RWPE1 (cell line): ENCODE data around the gene TPX2.

Source experiments
- CTCF ChIA-PET: fragments of 350-600 bp; sonication (Branson Sonifier 250); formaldehyde crosslinking; extraction: SDS; loops from one replicate; lab custom pipeline; 2021; lab: Yijun Ruan, JAX
- POLR2A ChIA-PET: fragments of 400-600 bp; formaldehyde crosslinking; extraction: SDS; loops from one replicate; lab custom pipeline; 2020; ENCODE audit warnings: antibody characterized with exemption; ENCODE audit not compliant: low non-redundant PET; lab: Yijun Ruan, JAX
- DNase-seq: peaks from one replicate; pipeline ENCODE4 v3.0.0; 2012; ENCODE audit warnings: low spot score
- H3K27ac ChIP-seq: fragments of 450-650 bp; 2 replicates; pipeline ENCODE4 v1.5.1; 2017
- TF ChIP-seq, protein P1 (sequence below): fragments of 450-650 bp; conservative IDR thresholded peaks from 2 replicates; pipeline ENCODE4 v1.5.1; 2017; ENCODE audit warnings: low read depth, mild to moderate bottlenecking

The TPX2 gene

DNA sequence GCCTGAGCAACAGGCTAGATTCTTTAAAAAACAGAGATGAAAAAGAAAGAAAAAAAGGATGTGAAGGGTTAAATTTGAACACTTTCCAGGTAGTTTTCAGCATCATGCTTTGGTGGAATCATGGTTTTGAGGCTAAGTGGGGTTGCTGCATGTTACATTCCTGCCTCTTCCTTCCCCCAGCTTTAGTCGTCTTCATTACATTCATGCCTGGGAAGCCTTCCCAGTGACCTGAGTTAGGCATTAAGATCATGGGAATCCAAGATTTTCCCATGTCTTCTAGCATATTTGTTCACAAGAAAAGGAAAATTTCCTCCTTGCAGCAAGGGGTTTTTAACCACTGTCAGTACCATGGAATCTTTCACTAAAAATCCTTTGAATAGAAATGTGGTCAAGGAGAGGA is 12.0 kb downstream of the TPX2 start:
- ChIA-PET CTCF (no interaction called here), POLR2A (no interaction called here)
- no peak for DNase-seq
- TF ChIP-seq, protein P1, sequence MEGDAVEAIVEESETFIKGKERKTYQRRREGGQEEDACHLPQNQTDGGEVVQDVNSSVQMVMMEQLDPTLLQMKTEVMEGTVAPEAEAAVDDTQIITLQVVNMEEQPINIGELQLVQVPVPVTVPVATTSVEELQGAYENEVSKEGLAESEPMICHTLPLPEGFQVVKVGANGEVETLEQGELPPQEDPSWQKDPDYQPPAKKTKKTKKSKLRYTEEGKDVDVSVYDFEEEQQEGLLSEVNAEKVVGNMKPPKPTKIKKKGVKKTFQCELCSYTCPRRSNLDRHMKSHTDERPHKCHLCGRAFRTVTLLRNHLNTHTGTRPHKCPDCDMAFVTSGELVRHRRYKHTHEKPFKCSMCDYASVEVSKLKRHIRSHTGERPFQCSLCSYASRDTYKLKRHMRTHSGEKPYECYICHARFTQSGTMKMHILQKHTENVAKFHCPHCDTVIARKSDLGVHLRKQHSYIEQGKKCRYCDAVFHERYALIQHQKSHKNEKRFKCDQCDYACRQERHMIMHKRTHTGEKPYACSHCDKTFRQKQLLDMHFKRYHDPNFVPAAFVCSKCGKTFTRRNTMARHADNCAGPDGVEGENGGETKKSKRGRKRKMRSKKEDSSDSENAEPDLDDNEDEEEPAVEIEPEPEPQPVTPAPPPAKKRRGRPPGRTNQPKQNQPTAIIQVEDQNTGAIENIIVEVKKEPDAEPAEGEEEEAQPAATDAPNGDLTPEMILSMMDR = no peak
- no peak overlapping the region for H3K27ac ChIP-seq

DNA sequence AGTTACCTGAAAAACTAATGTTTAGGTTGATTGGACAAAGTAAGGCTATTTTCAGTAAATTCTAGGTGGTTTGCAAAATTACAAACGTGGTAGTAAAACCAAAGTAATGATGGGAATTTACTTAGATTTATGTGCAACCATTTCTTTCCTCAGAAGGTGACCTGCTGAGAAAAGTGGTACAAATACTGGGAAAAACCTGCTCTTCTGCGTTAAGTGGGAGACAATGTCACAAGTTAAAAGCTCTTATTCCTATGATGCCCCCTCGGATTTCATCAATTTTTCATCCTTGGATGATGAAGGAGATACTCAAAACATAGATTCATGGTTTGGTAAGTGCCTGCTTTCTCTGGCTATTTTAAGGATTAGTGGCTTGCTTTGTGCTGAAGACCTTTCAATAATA is 18.2 kb downstream of the TPX2 start:
- ChIA-PET POLR2A (no interaction called here), CTCF (no interaction called here)
- H3K27ac ChIP-seq = no peak overlapping the region
- no peak for DNase-seq
- TF ChIP-seq, protein P1 = no peak

DNA sequence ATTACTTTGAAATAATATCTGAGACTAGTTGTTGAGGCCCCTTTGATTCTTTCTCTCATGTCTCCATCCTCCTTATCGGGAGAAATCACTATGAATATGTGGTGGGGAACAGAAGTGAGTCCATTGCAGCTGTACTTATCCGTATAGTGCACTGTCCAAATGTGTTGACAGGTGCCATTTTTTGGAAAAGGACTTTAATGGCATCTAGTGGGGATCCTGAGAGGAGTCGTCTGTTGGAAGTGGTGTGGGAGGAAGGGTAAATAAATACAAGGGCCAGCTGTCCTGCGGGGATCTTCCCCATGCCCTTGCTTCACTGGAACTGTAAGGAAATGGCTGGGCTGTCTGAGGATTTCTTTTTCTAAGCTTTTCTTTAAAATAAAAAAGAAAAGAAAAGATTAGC is 19.4 kb downstream of the TPX2 start:
- ChIA-PET CTCF (no interaction called here), POLR2A (no interaction called here)
- TF ChIP-seq, protein P1 = no peak
- H3K27ac ChIP-seq = no peak overlapping the region
- DNase-seq = no peak

DNA sequence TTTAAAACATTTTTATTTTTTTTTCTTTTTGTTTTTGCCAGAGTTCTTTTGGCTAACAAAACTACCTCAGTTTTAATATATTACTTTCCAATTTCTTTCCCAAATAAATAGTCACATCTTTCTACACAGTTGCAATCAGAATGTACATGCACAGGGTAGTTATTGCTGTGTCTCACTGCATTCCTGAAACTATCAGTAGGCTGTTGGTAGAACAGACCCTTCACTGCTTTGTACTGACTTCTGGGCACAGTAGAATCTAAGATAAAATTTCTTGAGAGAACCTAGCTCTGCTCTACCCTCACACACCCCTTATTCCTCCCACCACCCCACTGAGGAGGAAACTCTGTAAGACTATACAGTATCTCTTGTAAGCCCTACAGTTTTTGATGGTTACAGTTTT is 19.9 kb downstream of the TPX2 start:
- POLR2A ChIA-PET = no interaction called here
- H3K27ac ChIP-seq = no peak overlapping the region
- CTCF ChIA-PET = no interaction called here
- no peak for DNase-seq
- TF ChIP-seq, protein P1 = no peak

DNA sequence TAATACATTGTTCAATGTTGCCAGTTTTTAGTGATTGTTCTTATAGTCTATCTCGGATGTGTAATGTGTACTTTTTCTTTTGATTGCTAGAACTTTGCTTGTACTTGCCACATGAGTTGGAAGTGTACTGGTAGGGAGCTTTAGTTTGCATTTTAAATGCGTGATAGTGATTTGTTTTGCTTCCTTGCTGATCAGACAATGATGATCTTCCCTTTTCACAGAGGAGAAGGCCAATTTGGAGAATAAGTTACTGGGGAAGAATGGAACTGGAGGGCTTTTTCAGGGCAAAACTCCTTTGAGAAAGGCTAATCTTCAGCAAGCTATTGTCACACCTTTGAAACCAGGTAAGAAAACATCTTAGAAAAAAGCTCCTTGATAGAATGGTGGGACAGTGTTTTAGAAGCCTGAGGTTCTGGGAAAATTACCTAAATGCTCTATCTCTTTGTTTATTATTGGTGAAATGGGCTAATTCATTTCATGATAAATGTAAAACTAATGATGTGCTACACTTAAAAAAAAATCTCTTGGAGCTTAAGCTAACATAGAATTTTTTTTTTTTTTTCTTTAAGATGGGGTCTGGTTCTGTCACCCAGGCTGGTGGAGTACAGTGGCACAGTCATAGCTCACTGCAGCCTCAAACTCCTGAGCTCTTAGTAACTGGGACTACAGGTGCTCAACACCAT is 20.9 kb downstream of the TPX2 start:
- POLR2A ChIA-PET = interaction anchor here (0.6 to 0.7 kb wide), 3 partner anchors 17 to 123 kb away, joined by 3 to 8 read pairs (median 3); no protein-coding TSS in a partner anchor
- DNase-seq = no peak
- H3K27ac ChIP-seq = no peak overlapping the region
- TF ChIP-seq, protein P1 = no peak
- CTCF ChIA-PET = interaction anchor here (0.6 kb wide), 2 partner anchors 46 to 61 kb away, joined by 3 to 4 read pairs; no protein-coding TSS in a partner anchor

DNA sequence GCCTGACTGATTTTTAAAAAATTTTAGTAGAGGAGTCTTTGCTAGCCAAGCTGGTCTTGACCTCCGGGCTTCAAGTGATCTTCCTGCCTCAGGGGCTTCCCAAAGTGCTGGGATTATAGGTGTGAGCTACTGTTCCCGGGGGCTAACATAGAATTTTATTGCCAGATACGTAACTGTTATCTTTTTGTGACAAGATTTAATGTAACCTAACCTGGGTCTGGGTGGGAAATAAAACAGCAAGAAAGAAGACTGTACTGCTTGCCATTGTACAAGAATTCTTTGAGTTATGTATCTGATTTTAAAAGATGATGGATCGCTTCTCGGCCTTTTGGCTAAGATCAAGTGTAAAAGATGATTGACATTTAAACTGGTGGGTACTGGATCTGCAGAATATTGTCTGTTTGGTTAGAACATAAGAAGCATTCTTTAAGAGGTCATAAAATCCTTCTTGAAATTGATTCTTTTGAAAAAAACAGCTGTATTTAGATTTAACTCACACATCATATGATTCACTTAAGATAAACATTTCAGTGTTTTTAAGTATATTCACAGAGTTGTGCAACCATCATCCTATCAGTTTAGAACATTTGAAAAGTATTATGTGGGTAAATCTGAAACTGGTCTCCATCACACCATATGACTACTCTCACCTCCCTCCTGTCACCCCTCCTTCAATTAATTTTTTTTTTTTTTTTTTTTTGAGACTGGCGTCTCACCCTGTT is 21.6 kb downstream of the TPX2 start:
- TF ChIP-seq, protein P1 = no peak
- no peak for DNase-seq
- no peak overlapping the region for H3K27ac ChIP-seq
- CTCF ChIA-PET = interaction anchor here (0.7 kb wide), 1 partner anchor 76 kb away, joined by 5 read pairs; no protein-coding TSS in a partner anchor
- POLR2A ChIA-PET = interaction anchor here (0.6 to 0.7 kb wide), 2 partner anchors 16 to 107 kb away, joined by 3 to 8 read pairs; no protein-coding TSS in a partner anchor
